ENCODE results near the gene RNF123.

Gene RNF123

DNA sequence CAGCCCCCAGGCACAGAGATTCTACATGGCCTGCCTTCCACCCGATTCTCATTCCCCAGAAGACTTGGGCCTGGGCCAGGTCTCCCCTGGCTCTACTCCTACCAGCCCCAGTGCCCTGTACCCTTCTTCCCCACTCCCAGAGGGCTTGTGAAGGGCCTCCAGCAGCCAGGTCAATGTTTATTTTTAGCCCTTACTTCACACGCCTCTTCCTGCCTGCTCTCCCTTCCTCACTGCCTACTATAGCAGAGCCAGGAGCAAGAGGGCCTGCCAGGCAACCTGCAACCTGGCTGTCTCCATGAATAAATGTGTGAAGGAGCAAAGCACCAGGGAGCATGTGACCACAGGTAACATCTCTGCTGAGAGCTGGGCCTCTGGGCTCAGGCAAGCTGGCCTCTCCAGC is 41.6 kb upstream of the RNF123 start:
- no peak overlapping the region for H3K4me3 ChIP-seq (replicated peaks; ENCODE audit: low read depth, low read length)
- no peak for DNase-seq (ENCODE audit: low read depth)
- TF ChIP-seq CTCF (IDR thresholded peaks at IDR 0.05; ENCODE audit: low read length, missing control alignments), result no peak

DNA sequence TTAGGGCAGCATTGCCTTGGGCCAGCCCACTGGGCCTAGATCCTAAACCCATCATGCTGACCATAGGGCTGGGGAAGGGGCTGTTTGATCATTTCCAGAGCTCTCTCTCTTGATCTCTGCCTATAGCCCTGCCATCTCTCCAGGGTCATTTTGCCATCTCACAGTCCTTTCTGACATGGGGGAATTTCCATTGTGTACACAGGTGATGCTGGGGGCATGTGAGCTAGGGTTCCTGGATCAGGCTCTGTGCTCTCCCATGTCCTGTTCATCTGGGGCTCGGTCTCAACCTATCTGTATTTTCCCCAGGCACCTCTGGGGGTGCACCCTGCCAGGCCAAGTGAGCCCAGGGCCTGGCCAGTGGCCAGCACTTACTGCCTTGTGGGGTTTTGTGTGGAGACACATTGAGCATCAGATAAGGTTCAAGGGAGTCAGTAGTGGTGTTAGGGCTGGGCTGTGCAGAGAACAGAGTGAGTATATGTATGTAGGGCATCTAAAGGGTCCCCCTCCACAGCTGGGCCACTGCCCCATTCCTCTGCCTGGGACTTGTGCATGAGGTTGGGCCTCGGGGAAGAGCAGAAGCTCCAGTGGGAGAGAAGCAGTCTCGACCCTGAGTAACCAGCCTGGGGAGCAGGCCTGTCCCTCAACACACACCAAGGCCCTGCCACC is 40.9 kb upstream of the RNF123 start:
- DNase-seq (ENCODE audit: low read depth), result no peak
- no peak overlapping the region for H3K4me3 ChIP-seq (replicated peaks; ENCODE audit: low read depth, low read length)
- TF ChIP-seq CTCF (IDR thresholded peaks at IDR 0.05; ENCODE audit: low read length, missing control alignments), result no peak

DNA sequence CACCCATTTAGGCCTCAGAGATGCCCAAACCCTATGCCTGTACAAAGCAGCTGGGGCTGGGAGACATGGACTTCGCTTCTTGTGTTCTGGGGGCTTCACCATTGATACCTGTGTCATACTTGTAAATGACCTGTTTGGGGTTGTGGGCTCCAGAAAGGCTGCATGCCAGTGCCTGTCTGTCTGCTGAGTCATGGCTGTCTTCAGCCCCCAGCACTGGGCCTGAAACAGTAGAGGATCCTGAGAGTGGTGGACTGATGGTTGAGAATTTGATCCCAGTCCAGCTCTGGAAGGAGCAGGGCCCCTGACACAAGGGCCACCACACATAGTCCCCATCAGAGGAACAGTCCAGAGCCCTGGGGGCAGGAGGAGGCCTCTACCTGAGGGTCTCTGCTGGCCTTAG is 39.8 kb upstream of the RNF123 start:
- H3K4me3 ChIP-seq (replicated peaks; ENCODE audit: low read depth, low read length), result no peak overlapping the region
- no peak for DNase-seq (ENCODE audit: low read depth)
- TF ChIP-seq CTCF (IDR thresholded peaks at IDR 0.05; ENCODE audit: low read length, missing control alignments), result no peak

DNA sequence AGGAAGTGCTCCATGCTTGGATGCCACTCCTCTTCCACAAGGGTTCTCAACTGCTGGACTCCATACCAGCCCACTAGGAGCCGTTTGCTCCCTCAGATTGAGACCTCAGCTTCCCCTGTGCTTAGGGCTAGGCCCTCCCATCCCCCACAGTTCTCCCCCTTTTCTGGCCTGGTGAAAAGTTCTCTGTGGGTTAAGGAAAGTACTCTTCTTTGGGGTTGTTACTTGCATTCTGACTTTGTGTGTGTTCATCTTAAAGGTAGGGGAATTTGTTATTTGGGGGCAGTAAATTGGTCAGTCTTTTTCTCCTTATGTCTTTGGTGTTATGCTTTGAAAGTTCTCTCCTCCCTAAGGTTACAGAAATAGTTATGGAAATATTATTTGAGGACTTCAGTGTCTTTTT is 39.2 kb upstream of the RNF123 start:
- DNase-seq (ENCODE audit: low read depth), result no peak
- H3K4me3 ChIP-seq (replicated peaks; ENCODE audit: low read depth, low read length), result no peak overlapping the region
- TF ChIP-seq CTCF (IDR thresholded peaks at IDR 0.05; ENCODE audit: low read length, missing control alignments), result no peak

DNA sequence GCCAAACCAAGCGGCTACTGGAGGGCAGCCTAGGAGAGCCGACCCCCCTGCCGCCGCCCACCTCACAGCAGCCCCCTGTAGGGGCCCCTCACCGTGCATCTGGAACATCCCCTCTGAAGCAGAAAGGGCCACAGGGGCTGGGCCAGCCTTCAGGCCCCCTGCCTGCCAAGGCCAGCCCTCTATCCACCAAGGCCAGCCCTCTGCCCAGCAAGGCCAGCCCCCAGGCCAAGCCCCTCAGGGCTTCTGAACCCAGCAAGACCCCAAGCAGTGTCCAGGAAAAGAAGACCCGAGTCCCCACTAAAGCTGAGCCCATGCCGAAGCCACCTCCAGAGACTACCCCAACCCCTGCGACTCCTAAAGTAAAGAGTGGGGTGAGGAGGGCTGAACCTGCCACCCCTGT is 38.7 kb upstream of the RNF123 start:
- H3K4me3 ChIP-seq (replicated peaks; ENCODE audit: low read depth, low read length), result no peak overlapping the region
- no peak for TF ChIP-seq CTCF (IDR thresholded peaks at IDR 0.05; ENCODE audit: low read length, missing control alignments)
- DNase-seq (ENCODE audit: low read depth), result no peak

- no peak for TF ChIP-seq CTCF (IDR thresholded peaks at IDR 0.05; ENCODE audit: low read length, missing control alignments)
- DNase-seq (ENCODE audit: low read depth), result no peak
- H3K4me3 ChIP-seq (replicated peaks; ENCODE audit: low read depth, low read length), result no peak overlapping the region
Measured at GRCh38 chr3:49652218-49652902, 37.0 kb upstream of the RNF123 start.
